H1 (cell line): ENCODE measurements around the gene CHD3. TPM values are rescaled to one million over a fixed set of nuclear protein-coding genes. Genes with fewer than 3 reads are reported as not detected.

Experiments
- ASH2L ChIP-seq: fragments of 200-600, 300-600 bp; sonication (generic); IDR thresholded peaks from one replicate; pipeline ENCODE4 v1.7.1; 2017; ENCODE audit warnings: low read length
- EGR1 ChIP-seq: IDR thresholded peaks from 2 replicates; pipeline ENCODE4 v1.6.1; 2011; ENCODE audit warnings: low read depth, low read length, borderline replicate concordance
- HDAC6 ChIP-seq: IDR thresholded peaks from one replicate; pipeline ENCODE4 v1.7.1; 2012; ENCODE audit warnings: low read depth, mild to moderate bottlenecking, inconsistent platforms, low read length, moderate library complexity
- MAFK ChIP-seq: IDR thresholded peaks from 2 replicates; pipeline ENCODE4 v1.6.1; 2012; ENCODE audit warnings: low read depth, mild to moderate bottlenecking, improper control_type of control experiment, low read length
- POLR2A ChIP-seq, 2 experiments: IDR thresholded peaks; 1 replicate in 1 of 2; 2 replicates in 1 of 2; pipeline ENCODE4 v1.6.1; 2011; ENCODE audit warnings: low read depth in 2 of 2, low read length in 2 of 2, mild to moderate bottlenecking in 2 of 2; ENCODE audit errors: control extremely low read depth in 1 of 2
- RXRA ChIP-seq: IDR thresholded peaks from 2 replicates; pipeline ENCODE4 v1.6.1; 2011; ENCODE audit warnings: low read depth, mild to moderate bottlenecking, low read length, moderate library complexity; ENCODE audit not compliant: insufficient read depth
- SUZ12 ChIP-seq: fragments of 200-600 bp; sonication (generic); IDR thresholded peaks from 2 replicates; pipeline ENCODE4 v1.6.1; 2012; ENCODE audit warnings: mild to moderate bottlenecking, inconsistent platforms, low read length, moderate library complexity, mixed read lengths
- polyA plus RNA-seq, 7 experiments: library from polyadenylated mRNA; depleted of rRNA in 3 of 7; stranded (reverse) in 5 of 7; unstranded in 2 of 7; fragments of >200 nt in 5 of 7; fragments of 200-250 nt in 2 of 7; gene quantifications; 1 replicate in 5 of 7; 2 replicates in 1 of 7; 4 replicates in 1 of 7; pipeline versions ENCODE4 v1.2.1 to v1.2.3, GENCODE V29; 2011 to 2013; ENCODE audit warnings: missing spikeins in 2 of 7, mixed read lengths in 2 of 7
- total RNA-seq: library from RNA; stranded (reverse); fragmentation: NEBNext Ultra II Directional; extraction: Animal tissue kit (Norgen Biotek cat#: 25700); gene quantifications from 2 replicates; pipeline ENCODE4 v1.2.1, GENCODE V29; 2021
- TF ChIP-seq, protein P1 (sequence below): IDR thresholded peaks from 2 replicates; pipeline ENCODE4 v1.6.1; 2012; ENCODE audit warnings: low read length, inconsistent platforms

CHD3 gene
- total and polyA plus RNA-seq, 2 of the 8 experiments (the other 6 are each of a cell fraction or from before 2014, with no cell fraction given) = 12.3 to 12.9 TPM

- TF ChIP-seq, protein P1, sequence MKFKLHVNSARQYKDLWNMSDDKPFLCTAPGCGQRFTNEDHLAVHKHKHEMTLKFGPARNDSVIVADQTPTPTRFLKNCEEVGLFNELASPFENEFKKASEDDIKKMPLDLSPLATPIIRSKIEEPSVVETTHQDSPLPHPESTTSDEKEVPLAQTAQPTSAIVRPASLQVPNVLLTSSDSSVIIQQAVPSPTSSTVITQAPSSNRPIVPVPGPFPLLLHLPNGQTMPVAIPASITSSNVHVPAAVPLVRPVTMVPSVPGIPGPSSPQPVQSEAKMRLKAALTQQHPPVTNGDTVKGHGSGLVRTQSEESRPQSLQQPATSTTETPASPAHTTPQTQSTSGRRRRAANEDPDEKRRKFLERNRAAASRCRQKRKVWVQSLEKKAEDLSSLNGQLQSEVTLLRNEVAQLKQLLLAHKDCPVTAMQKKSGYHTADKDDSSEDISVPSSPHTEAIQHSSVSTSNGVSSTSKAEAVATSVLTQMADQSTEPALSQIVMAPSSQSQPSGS = no peak
- TF ChIP-seq HDAC6 (no peak), SUZ12 (no peak), POLR2A (IDR thresholded peaks at IDR 0.05; ENCODE audit: control extremely low read depth in 1 of 2, low read depth in 2 of 2, low read length in 2 of 2) (no peak), MAFK (no peak), EGR1 (no peak), RXRA (no peak), ASH2L (no peak)
Observed at GRCh38 chr17:7881276-7882054, 7.1 kb upstream of the CHD3 start (continued).
